Neural progenitor cell (in vitro differentiated cells): ENCODE measurements around the gene RELCH. TPM values are rescaled to one million over a fixed set of nuclear protein-coding genes. Genes with fewer than 3 reads are reported as not detected.

Experiments used
- DNase-seq: peaks from one replicate; pipeline ENCODE4 v3.0.0-alpha.2; 2016; ENCODE audit warnings: low spot score
- H2AFZ ChIP-seq: fragments of 200-600 bp; sonication (generic); replicated peaks from 2 replicates; pipeline ENCODE4 v1.6.1; 2016; ENCODE audit warnings: antibody characterized with exemption
- H3F3A ChIP-seq: fragments of 200-600 bp; sonication (generic); 2 replicates; pipeline ENCODE4 v1.6.1; 2016; ENCODE audit warnings: antibody characterized with exemption, low read depth
- H3K27ac ChIP-seq: fragments of 200-600 bp; sonication (generic); 2 replicates; pipeline ENCODE4 v1.5.1; 2016; ENCODE audit warnings: mild to moderate bottlenecking
- H3K27me3 ChIP-seq: fragments of 200-600 bp; sonication (generic); 2 replicates; pipeline ENCODE4 v1.6.1; 2016; ENCODE audit warnings: mild to moderate bottlenecking, moderate library complexity
- H3K36me3 ChIP-seq: fragments of 200-600 bp; sonication (generic); 2 replicates; pipeline ENCODE4 v1.5.1; 2016
- H3K4me1 ChIP-seq: fragments of 200-600 bp; sonication (generic); 2 replicates; pipeline ENCODE4 v1.6.1; 2016; ENCODE audit warnings: mixed run types
- H3K4me2 ChIP-seq: fragments of 200-600 bp; sonication (generic); 2 replicates; pipeline ENCODE4 v1.6.1; 2016
- H3K4me3 ChIP-seq: fragments of 200-600 bp; sonication (generic); 2 replicates; pipeline ENCODE4 v1.5.1; 2016
- H3K79me2 ChIP-seq: fragments of 200-600 bp; sonication (generic); 2 replicates; pipeline ENCODE4 v1.6.1; 2016; ENCODE audit warnings: low read depth
- H3K9ac ChIP-seq: fragments of 200-600 bp; sonication (generic); 2 replicates; pipeline ENCODE4 v1.6.1; 2016
- H3K9me3 ChIP-seq: fragments of 200-600 bp; sonication (generic); 2 replicates; pipeline ENCODE4 v1.5.1; 2016; ENCODE audit warnings: low read depth
- H4K20me1 ChIP-seq: fragments of 200-600 bp; sonication (generic); 2 replicates; pipeline ENCODE4 v1.6.1; 2016; ENCODE audit warnings: low read depth
- H3K27ac Mint-ChIP-seq: 3 replicates; pipeline ENCODE4 v1.8.0; 2021; ENCODE audit warnings: mixed read lengths
- H3K27me3 Mint-ChIP-seq: 2 replicates; pipeline ENCODE4 v1.8.0; 2022; ENCODE audit warnings: low read depth, mild to moderate bottlenecking, inconsistent platforms, moderate library complexity, mixed read lengths; ENCODE audit not compliant: insufficient read depth
- H3K36me3 Mint-ChIP-seq: 3 replicates; pipeline ENCODE4 v1.8.0; 2021; ENCODE audit warnings: mixed read lengths
- H3K4me1 Mint-ChIP-seq: 3 replicates; pipeline ENCODE4 v1.8.0; 2021; ENCODE audit warnings: mixed read lengths
- H3K4me3 Mint-ChIP-seq: 3 replicates; pipeline ENCODE4 v1.8.0; 2021; ENCODE audit warnings: mild to moderate bottlenecking, moderate library complexity, mixed read lengths
- H3K9me3 Mint-ChIP-seq: 3 replicates; pipeline ENCODE4 v1.8.0; 2020; ENCODE audit warnings: mixed read lengths
- CTCF ChIP-seq: fragments of 200-600 bp; sonication (generic); IDR thresholded peaks from 2 replicates; pipeline ENCODE4 v1.5.1; 2017; ENCODE audit warnings: antibody characterized with exemption, mild to moderate bottlenecking
- EZH2 ChIP-seq: fragments of 200-600 bp; sonication (generic); IDR thresholded peaks from 2 replicates; pipeline ENCODE4 v1.6.1; 2017; ENCODE audit warnings: antibody characterized with exemption, mild to moderate bottlenecking, moderate library complexity
- EZH2phosphoT487 ChIP-seq: fragments of 200-600 bp; sonication (generic); IDR thresholded peaks from 2 replicates; pipeline ENCODE4 v1.6.1; 2017; ENCODE audit warnings: antibody characterized with exemption
- total RNA-seq: library from RNA; depleted of rRNA; stranded (reverse); fragments of >200 nt; gene quantifications from 2 replicates; pipeline ENCODE4 v1.2.3, GENCODE V29; 2015; ENCODE audit warnings: low replicate concordance

The RELCH gene
- total RNA-seq, 1 donor from 2014 or later, result 40.9 TPM

DNA sequence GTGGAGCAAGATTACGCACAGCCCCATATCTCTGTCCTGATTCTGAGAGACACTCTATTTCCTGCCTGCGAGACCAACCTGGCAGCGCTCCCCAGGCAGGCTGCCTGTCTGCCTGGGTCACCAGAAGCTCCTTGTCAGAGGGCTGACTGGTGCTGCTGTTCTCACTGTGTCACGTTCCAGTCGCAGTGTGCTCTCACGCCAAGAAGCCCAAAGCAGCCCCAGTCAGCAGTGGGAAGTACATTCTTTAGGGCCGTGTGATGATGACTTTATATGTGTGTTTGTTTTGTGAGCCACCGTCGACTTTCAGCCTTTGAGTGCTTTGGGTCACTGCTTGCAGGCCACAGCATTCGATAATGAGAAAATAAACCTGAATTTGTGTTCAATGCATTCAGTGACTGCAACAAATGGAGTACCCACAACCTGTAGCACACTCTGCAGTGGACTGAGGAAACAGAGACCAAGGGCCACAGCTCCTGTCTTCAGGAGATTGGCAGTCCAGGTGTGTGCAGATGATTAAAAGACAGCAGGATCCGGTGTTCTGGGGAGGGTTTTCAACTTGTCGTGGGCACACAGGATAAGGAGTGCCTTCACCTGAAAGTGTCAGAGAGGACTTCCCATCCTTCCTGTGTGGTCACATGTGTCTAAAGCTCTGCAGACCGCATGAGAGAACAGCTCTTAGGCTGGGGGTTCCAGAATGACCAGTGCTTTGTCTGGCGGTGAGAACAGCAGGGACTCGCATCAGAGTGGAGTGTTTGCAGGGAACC is 142.8 kb downstream of the RELCH start:
- H3K9ac ChIP-seq, result no peak overlapping the region
- H3K27me3 Mint-ChIP-seq, result peaks cover 42% of the 10 kb centered on the region
- H3K9me3 ChIP-seq, result no peaks in the 10 kb centered on the region
- H4K20me1 ChIP-seq, result peaks cover 3% of the 10 kb centered on the region
- peaks cover 45% of the 10 kb centered on the region for H3K27me3 ChIP-seq
- H3K27ac ChIP-seq, result no peak overlapping the region
- H3K4me3 Mint-ChIP-seq, result no peak overlapping the region
- H3K9me3 Mint-ChIP-seq, result no peaks in the 10 kb centered on the region
- no peak overlapping the region for H3K4me2 ChIP-seq
- no peaks in the 10 kb centered on the region for H3K36me3 ChIP-seq
- TF ChIP-seq EZH2phosphoT487 (no peak), CTCF (no peak), EZH2 (no peak)
- H3K4me1 ChIP-seq, result peaks cover 9% of the 10 kb centered on the region
- no peak for DNase-seq
- H3K4me3 ChIP-seq, result no peak overlapping the region
- H3K4me1 Mint-ChIP-seq, result peaks cover 17% of the 10 kb centered on the region
- H3F3A ChIP-seq, result peaks cover 9% of the 10 kb centered on the region
- no peaks in the 10 kb centered on the region for H3K79me2 ChIP-seq
- H2AFZ ChIP-seq, result peak overlapping the region; percentile 30
- H3K36me3 Mint-ChIP-seq, result no peaks in the 10 kb centered on the region
- peak overlapping the region; percentile 7 for H3K27ac Mint-ChIP-seq

DNA sequence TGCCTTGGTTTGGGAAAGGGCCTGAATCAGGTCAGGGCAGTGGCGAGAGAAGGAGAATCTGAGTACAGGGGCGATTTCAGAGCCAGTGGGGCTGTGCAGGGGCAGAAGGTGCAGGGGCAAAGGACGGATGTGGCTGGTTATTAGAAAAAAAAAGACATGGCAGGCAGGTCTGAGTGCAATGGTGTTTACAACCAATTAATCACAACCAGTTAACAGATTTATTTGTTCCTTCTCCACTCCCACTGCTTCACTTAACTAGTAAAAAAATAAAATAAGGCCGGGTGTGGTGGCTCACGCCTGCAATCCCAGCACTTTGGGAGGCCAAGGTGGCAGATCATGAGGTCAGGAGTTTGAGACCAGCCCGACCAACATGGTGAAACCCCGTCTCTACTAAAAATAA is 143.6 kb downstream of the RELCH start:
- TF ChIP-seq CTCF (no peak), EZH2 (no peak), EZH2phosphoT487 (no peak)
- Mint-ChIP-seq H3K4me1 (peaks cover 17% of the 10 kb centered on the region), H3K9me3 (no peaks in the 10 kb centered on the region), H3K27ac (no peak overlapping the region), H3K4me3 (no peak overlapping the region), H3K27me3 (peaks cover 40% of the 10 kb centered on the region), H3K36me3 (no peaks in the 10 kb centered on the region)
- Histone ChIP-seq H3K4me1 (peaks cover 8% of the 10 kb centered on the region), H2AFZ (no peak overlapping the region), H4K20me1 (peaks cover 3% of the 10 kb centered on the region), H3K9me3 (no peaks in the 10 kb centered on the region), H3F3A (peaks cover 4% of the 10 kb centered on the region), H3K36me3 (no peaks in the 10 kb centered on the region), H3K79me2 (no peaks in the 10 kb centered on the region), H3K27ac (no peak overlapping the region), H3K9ac (no peak overlapping the region), H3K27me3 (peaks cover 39% of the 10 kb centered on the region), H3K4me3 (no peak overlapping the region), H3K4me2 (no peak overlapping the region)
- no peak for DNase-seq

GRCh38 chr18:62331581-62332356 is 144.7 kb downstream of the RELCH start:
- Histone ChIP-seq H2AFZ (no peak overlapping the region), H3K4me3 (no peak overlapping the region), H3K4me2 (no peak overlapping the region), H3K4me1 (no peaks in the 10 kb centered on the region), H4K20me1 (peaks cover under 1% of the 10 kb centered on the region), H3K27ac (no peak overlapping the region), H3K27me3 (peaks cover 28% of the 10 kb centered on the region), H3K36me3 (no peaks in the 10 kb centered on the region), H3K79me2 (no peaks in the 10 kb centered on the region), H3K9me3 (no peaks in the 10 kb centered on the region), H3K9ac (no peak overlapping the region), H3F3A (no peaks in the 10 kb centered on the region)
- no peak for DNase-seq
- no peak overlapping the region for H3K27ac Mint-ChIP-seq
- no peak overlapping the region for H3K4me3 Mint-ChIP-seq
- no peaks in the 10 kb centered on the region for H3K36me3 Mint-ChIP-seq
- H3K4me1 Mint-ChIP-seq, result peaks cover 12% of the 10 kb centered on the region
- H3K27me3 Mint-ChIP-seq, result peaks cover 32% of the 10 kb centered on the region
- TF ChIP-seq EZH2phosphoT487, result no peak
- TF ChIP-seq CTCF, result no peak
- no peak for TF ChIP-seq EZH2
- no peaks in the 10 kb centered on the region for H3K9me3 Mint-ChIP-seq
